Hematopoietic multipotent progenitor cell treated with erythropoietin and hydrocortisone succinate and interleukin-3 and kit ligand, for 4 days (in vitro differentiated cells): ENCODE data around the gene POTEF.
"Not testable (repeated sequence)": the region's sequence is repeated elsewhere in the genome, so short reads cannot be mapped to it uniquely, and the experiment has no call there.

ENCODE experiments used
- DNase-seq: peaks from one replicate; pipeline ENCODE4 v3.0.0-alpha.2; 2015

The POTEF gene

GRCh38 chr2:130129120-130129829, at the start of gene POTEF:
TSS of gene POTEF (minus strand) at chr2:130129222. CDS start at chr2:130120515, 8,707 bp downstream.
- DNase-seq = not testable (repeated sequence)

- DNase-seq = not testable (repeated sequence)
Observed at GRCh38 chr2:130174866-130175265, 45.8 kb upstream of the POTEF start.

- no peak for DNase-seq
Observed at GRCh38 chr2:130169896-130170295, 40.9 kb upstream of the POTEF start.

GRCh38 chr2:130169163-130169562, 40.1 kb upstream of the POTEF start:
- DNase-seq = not testable (repeated sequence)

- not testable (repeated sequence) for DNase-seq
Observed at GRCh38 chr2:130166611-130167010, 37.6 kb upstream of the POTEF start.

- DNase-seq = no peak
Observed at GRCh38 chr2:130165293-130166016, 36.4 kb upstream of the POTEF start.

- no peak for DNase-seq
Observed at GRCh38 chr2:130162968-130163367, 33.9 kb upstream of the POTEF start.

GRCh38 chr2:130162486-130162885, 33.5 kb upstream of the POTEF start:
- not testable (repeated sequence) for DNase-seq

- not testable (repeated sequence) for DNase-seq
Observed at GRCh38 chr2:130160838-130161705, 32.0 kb upstream of the POTEF start.

- DNase-seq = no peak
Observed at GRCh38 chr2:130160131-130160530, 31.1 kb upstream of the POTEF start.

- DNase-seq = not testable (repeated sequence)
Observed at GRCh38 chr2:130159376-130159775, 30.4 kb upstream of the POTEF start.

- DNase-seq = no peak
Observed at GRCh38 chr2:130158631-130159030, 29.6 kb upstream of the POTEF start.

GRCh38 chr2:130157825-130158514, 28.9 kb upstream of the POTEF start:
- DNase-seq = peak; percentile 40

- DNase-seq = peak; percentile 22
Observed at GRCh38 chr2:130157354-130157753, 28.3 kb upstream of the POTEF start.

GRCh38 chr2:130156624-130157004, 27.6 kb upstream of the POTEF start:
- DNase-seq = no peak

- DNase-seq = peak; percentile 80
Observed at GRCh38 chr2:130155956-130156623, 27.1 kb upstream of the POTEF start.

GRCh38 chr2:130154773-130155765, 26.0 kb upstream of the POTEF start:
- no peak for DNase-seq

GRCh38 chr2:130154423-130154770, 25.4 kb upstream of the POTEF start:
- not testable (repeated sequence) for DNase-seq

- not testable (repeated sequence) for DNase-seq
Observed at GRCh38 chr2:130153721-130154422, 24.9 kb upstream of the POTEF start.
